GM12864 (cell line): ENCODE results near the gene ZSCAN1.

Experiments
- DNase-seq: peaks from one replicate; pipeline ENCODE4 v3.0.0-alpha.2; 2011; ENCODE audit warnings: low read depth
- H3K4me3 ChIP-seq: 2 replicates; pipeline ENCODE4 v1.5.1; 2011; ENCODE audit warnings: mild to moderate bottlenecking, low read depth, low read length, control low read depth
- CTCF ChIP-seq: IDR thresholded peaks from 2 replicates; pipeline ENCODE4 v1.5.1; 2011; ENCODE audit warnings: low read depth, mild to moderate bottlenecking, moderate library complexity, low read length, control low read depth, inconsistent platforms; ENCODE audit errors: missing control alignments

The ZSCAN1 gene

GRCh38 chr19:58033741-58034476 lies at the start of gene ZSCAN1:
TSS of gene ZSCAN1 (plus strand) at chr19:58034025. CDS start at chr19:58037837, 3,812 bp downstream.
- no peak for TF ChIP-seq CTCF
- no peak for DNase-seq
- H3K4me3 ChIP-seq: no peak within 1 kb of the TSS

GRCh38 chr19:57992841-57993240 lies 41.0 kb upstream of the ZSCAN1 start:
- DNase-seq: no peak
- H3K4me3 ChIP-seq: no peak overlapping the region
- no peak for TF ChIP-seq CTCF

DNA sequence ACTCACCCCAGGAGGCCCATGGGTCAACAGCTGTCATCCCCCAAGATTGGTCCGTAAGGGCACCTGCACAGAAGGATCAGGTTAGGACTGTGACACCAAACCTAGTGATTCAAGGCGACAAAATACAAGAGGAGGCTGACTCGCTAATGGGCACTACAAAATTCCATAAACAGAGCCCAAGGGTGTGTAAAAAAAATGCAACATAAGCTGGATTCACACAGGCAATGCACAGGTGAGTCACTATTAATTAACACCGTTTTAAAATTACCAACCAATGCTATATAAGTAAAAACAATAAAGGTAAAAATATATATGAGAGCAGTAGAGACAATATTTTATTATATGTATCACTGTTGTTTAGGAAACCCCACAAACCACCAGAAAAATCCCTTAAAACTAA lies 33.1 kb upstream of the ZSCAN1 start:
- no peak for DNase-seq
- H3K4me3 ChIP-seq: no peak overlapping the region
- TF ChIP-seq CTCF: no peak

DNA sequence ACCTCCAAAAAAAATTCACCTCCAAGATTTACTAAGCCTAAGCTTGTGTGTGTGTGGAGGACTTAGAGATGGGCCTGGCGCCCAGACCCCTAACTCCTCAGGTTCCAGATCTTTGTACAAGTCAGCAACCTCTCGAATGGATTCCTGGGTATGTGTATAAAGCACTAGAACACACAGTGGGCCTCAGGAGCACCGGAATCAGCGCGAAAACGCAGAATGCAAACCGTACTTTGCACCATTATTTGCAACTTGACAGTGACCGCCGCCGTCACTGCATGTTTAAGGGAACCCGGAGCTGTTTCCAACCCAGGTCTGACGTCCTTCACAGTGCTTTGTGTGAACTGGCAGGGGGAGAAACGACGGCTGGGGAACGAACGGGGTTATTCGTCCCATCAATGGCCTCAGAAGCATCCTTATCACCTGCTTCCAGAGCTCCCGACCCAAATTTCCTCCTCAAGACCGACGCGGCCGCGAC lies 31.9 kb upstream of the ZSCAN1 start:
- no peak for TF ChIP-seq CTCF
- peak overlapping the region; percentile 69 for H3K4me3 ChIP-seq
- DNase-seq: no peak

GRCh38 chr19:58002384-58003173 lies 31.2 kb upstream of the ZSCAN1 start, which contains the start of gene ZNF606:
TSS of gene ZNF606 (minus strand) at chr19:58002820. CDS start at chr19:58001319, 1,501 bp downstream.
- TF ChIP-seq CTCF: no peak
- peak; percentile 60 for DNase-seq
- H3K4me3 ChIP-seq: peak within 1 kb of the TSS; percentile 69

DNA sequence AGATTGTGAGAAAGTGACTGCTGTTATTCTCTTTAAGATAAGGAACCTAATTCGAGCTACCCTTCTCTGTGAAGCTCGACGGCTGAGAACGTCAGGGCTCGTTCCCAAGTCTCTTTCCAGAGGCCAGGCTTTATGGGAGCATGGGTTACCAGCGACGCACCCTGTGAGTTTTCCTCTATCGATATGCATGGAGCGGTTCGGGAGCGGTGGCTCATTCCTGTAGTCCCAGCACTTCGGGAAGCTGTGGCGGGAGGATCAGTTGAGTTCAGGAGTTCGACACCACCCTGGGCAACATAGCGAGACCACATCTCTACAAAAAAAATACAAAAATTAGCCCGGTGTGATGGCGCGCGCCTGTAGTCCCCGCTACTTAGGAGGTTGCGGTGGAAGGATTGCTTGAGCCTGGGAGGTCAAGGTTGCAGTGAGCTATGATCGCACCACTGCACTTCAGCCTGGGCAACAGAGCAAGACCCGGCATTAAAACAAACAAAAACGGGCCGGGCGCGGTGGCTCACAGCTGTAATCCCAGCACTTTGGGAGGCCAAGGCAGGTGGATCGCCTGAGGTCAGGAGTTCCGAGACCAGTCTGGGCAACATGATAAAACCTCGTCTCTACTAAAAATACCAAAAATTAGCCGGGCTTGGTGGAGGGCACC lies 30.5 kb upstream of the ZSCAN1 start:
- H3K4me3 ChIP-seq: peak overlapping the region; percentile 69
- no peak for TF ChIP-seq CTCF
- no peak for DNase-seq
